ENCODE measurements around the gene CDH5.

CDH5 gene

DNA sequence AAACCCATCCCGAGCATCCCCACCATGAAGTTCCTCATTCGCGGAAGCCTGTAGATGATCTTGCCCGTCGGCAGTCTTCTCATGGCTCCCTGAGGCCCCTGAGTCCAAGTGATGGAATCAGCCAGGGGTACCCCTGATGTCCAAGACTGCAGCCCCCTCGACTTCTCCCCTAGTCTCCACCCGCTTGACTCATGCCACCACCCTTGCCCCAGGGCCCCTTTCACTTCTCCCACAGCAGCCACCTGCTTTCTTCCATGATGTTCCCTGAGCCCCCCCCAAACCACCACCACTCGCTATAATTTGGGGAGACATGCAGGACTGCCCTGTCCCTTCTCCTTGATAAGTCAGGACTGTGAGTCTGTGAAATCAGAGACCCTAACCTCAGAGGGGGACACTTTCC is 72.0 kb downstream of the CDH5 start:
- TF ChIP-seq, protein P1, sequence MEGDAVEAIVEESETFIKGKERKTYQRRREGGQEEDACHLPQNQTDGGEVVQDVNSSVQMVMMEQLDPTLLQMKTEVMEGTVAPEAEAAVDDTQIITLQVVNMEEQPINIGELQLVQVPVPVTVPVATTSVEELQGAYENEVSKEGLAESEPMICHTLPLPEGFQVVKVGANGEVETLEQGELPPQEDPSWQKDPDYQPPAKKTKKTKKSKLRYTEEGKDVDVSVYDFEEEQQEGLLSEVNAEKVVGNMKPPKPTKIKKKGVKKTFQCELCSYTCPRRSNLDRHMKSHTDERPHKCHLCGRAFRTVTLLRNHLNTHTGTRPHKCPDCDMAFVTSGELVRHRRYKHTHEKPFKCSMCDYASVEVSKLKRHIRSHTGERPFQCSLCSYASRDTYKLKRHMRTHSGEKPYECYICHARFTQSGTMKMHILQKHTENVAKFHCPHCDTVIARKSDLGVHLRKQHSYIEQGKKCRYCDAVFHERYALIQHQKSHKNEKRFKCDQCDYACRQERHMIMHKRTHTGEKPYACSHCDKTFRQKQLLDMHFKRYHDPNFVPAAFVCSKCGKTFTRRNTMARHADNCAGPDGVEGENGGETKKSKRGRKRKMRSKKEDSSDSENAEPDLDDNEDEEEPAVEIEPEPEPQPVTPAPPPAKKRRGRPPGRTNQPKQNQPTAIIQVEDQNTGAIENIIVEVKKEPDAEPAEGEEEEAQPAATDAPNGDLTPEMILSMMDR (IDR thresholded peaks at IDR 0.05; ENCODE audit: control extremely low read depth, extremely low read depth, low read depth, missing control alignments) = no peak
- POLR2A ChIA-PET = no interaction called here
- CTCF ChIA-PET = no interaction called here
- DNase-seq (ENCODE audit: extremely low spot score) = no peak

DNA sequence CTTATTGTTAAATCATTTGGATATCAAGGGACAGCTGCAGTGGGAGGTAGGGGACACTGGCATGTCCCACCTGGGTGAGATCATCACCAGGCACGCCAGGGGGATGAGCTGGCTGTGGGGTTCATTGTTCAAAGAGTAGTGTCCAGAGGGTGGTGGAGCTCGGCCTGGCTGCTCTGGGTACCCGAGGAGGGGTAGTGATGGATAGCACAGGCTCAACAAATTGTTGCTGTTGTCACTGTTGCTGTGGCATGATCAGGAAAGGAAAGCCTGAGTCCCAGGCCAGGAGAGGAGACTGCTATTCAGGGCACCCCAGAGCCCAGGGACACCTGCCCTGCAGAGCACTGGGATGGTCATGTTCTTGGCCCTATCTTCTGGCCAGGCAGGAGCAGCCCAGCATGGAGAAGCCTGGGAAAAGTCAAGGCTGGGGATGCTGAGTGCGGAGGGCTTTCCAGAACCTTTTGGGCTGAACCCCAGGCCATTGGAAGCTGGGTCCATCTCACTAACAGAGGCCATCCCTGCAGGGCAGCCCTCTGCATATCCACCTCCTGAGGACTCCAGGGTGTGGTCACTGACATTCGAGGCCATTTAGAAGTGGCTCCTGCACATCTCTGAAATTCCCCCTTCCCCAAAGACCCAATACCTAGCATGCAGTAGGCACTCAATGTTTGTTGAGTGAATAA is 72.7 kb downstream of the CDH5 start:
- ChIA-PET CTCF (interaction anchor here (1.0 to 1.3 kb wide), 2 partner anchors 35 to 82 kb away, joined by 3 read pairs; no protein-coding TSS in a partner anchor), POLR2A (no interaction called here)
- TF ChIP-seq, protein P1 (IDR thresholded peaks at IDR 0.05; ENCODE audit: control extremely low read depth, extremely low read depth, low read depth, missing control alignments) = no peak
- DNase-seq (ENCODE audit: extremely low spot score) = no peak

DNA sequence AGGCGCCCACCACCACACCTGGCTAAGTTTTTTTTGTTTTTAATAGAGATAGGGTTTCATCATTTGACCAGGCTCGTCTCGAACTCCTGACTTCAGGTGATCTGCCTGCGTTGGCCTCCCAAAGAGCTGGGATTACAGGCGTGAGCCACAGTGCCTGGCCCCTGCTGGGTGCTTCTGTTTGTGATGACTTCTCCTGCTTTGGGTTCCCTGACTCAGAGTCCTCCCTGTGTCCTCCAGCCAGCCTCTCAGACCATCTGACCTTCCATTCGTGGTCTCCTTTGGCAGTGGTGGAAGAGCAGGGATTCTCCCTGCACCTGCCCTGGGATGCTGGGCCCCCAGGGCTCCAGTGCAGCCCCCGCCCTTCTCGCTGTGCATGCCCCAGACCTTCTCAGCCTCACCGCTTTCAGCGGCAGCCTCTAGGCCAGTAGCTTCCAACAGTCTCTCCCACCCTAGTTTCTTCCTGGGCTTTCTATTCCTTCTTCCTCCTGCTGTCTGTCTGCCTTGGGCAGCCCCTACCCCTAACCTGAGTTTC is 73.8 kb downstream of the CDH5 start:
- CTCF ChIA-PET = interaction anchor here (1.3 kb wide), 1 partner anchor 83 kb away, joined by 3 read pairs; no protein-coding TSS in a partner anchor
- TF ChIP-seq, protein P1 (IDR thresholded peaks at IDR 0.05; ENCODE audit: control extremely low read depth, extremely low read depth, low read depth, missing control alignments) = no peak
- POLR2A ChIA-PET = no interaction called here
- DNase-seq (ENCODE audit: extremely low spot score) = no peak

DNA sequence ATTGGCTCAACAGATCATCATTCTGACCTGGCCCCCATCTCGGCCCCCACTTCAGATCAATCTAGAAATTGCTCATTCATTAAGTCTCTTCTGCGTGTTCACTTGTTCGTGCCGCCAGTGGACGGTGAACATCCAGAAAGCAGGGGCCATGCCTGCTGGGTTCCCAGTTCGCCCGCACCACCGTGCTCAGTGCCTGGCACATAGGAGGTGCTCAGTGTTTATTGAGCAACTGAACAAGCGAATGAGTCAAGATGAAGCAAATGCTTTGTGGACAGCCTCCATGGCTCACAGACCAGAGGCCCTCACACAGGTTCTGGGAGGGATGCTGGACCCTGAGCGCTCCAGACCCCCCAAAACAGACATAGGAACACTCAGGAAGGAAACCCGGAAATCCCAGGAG is 74.5 kb downstream of the CDH5 start:
- DNase-seq (ENCODE audit: extremely low spot score) = no peak
- ChIA-PET POLR2A (no interaction called here), CTCF (interaction anchor here (1.6 kb wide), 1 partner anchor 210 kb away, joined by 3 read pairs; no protein-coding TSS in a partner anchor)
- TF ChIP-seq, protein P1 (IDR thresholded peaks at IDR 0.05; ENCODE audit: control extremely low read depth, extremely low read depth, low read depth, missing control alignments) = no peak

DNA sequence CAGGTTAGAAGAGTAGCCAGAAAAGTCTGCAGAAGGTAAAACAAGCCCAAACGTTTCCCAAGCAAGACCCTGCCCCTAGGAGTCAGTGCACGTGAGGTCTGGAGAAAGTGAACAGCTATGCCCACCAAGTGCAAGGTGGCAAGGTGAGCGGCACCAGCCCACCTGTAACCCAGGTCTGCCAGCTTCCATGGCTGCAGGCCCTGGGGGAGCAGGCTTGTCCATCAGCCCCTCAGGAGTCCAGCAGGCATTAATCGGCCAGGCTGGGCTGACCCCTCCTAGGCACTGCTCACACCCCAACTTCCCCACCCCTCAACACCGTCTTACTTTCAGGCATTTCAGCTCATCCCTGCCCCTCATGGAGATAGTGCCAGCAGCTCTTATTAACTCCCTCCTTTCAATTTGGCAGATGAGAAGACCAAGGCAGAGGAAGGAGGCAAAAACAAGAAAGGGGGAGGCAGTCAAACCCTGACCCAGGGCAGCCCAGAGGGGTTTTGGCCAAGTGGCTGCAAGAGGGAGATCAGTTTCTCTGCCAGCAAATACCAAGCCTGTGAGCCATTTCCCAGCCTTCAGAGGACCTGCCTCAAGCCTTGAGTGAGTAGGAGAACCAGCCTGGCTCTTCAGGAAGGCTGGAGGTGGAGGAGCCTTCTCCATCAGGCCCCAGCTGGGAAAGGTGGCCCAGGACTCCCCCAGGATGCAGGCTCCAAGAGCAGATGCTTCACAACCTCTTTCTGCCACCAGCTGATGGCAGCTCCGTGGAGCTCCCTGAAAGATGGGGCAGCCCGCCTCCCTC is 75.3 kb downstream of the CDH5 start:
- TF ChIP-seq, protein P1 (IDR thresholded peaks at IDR 0.05; ENCODE audit: control extremely low read depth, extremely low read depth, low read depth, missing control alignments) = no peak
- CTCF ChIA-PET = interaction anchor here (1.5 to 1.6 kb wide), 2 partner anchors 35 to 209 kb away, joined by 3 to 4 read pairs; no protein-coding TSS in a partner anchor
- DNase-seq (ENCODE audit: extremely low spot score) = no peak

DNA sequence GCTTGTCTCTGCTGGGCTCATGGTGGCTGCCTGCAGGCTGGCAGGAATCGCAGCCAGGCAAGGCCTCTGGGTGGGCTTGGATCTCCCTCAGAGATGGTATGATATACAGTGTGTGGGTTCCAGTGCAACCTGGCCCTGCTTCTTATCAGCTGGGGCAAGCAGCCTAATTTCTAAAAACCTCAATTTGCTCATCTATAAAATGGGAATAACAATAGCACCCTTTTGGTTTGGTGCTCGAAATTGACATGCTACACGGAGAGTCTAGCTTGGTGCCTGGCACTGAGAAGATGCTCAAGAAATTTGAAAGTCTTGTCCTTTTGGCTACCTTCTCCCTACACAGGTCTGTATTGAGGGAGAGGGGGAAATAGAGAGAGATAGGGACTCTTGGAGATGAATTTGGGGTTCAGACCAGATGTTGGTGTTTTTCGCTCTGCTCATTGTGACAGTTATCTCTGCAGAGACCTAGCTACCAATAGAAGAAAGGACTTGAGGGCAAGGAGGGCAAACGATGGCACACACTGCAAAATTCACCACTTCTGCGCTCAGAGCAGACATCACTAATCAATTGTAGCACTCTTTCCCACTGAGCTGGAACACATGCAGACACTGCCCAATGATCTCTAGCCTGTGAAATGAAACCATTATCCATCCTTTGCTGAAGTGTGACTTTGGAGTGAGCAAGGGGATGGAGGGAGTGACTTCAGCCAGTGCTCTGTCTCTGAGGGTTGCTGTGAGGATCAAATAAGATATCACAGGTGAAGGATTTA is 76.2 kb downstream of the CDH5 start:
- TF ChIP-seq, protein P1 (IDR thresholded peaks at IDR 0.05; ENCODE audit: control extremely low read depth, extremely low read depth, low read depth, missing control alignments) = no peak
- DNase-seq (ENCODE audit: extremely low spot score) = no peak
- CTCF ChIA-PET = interaction anchor here (0.8 to 1.6 kb wide), 6 partner anchors 8 to 208 kb away, joined by 3 to 6 read pairs (median 4); no protein-coding TSS in a partner anchor

More for the DNA sequence above, 75.3 kb downstream of the CDH5 start:
- POLR2A ChIA-PET = no interaction called here

More for the DNA sequence above, 76.2 kb downstream of the CDH5 start:
- POLR2A ChIA-PET = no interaction called here

Measured in GM10248 (cell line).